ENCODE results near the gene MACF1.
"Not testable (repeated sequence)": the region's sequence is repeated elsewhere in the genome, so short reads cannot be mapped to it uniquely, and the experiment has no call there.

Gene MACF1

DNA sequence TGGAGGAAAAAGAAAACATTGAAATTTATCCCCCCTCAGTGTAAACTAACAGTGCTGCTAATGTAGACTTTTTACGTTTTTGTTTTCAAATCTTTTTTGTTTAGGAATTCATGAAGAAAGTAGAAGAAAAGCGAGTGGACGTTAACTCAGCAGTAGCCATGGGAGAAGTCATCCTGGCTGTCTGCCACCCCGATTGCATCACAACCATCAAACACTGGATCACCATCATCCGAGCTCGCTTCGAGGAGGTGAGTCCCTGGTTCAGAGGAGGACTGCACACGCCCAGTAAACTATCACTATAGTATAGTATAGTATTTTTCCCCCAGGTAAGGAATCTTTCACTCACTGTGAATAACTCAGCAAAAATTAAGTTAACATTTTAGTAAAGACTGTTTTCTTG, 249.1 kb downstream of the MACF1 start:
- TF ChIP-seq, protein P1, sequence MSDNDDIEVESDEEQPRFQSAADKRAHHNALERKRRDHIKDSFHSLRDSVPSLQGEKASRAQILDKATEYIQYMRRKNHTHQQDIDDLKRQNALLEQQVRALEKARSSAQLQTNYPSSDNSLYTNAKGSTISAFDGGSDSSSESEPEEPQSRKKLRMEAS (IDR thresholded peaks at IDR 0.05; ENCODE audit: low read depth, low read length): no peak
- TF ChIP-seq, protein P2, sequence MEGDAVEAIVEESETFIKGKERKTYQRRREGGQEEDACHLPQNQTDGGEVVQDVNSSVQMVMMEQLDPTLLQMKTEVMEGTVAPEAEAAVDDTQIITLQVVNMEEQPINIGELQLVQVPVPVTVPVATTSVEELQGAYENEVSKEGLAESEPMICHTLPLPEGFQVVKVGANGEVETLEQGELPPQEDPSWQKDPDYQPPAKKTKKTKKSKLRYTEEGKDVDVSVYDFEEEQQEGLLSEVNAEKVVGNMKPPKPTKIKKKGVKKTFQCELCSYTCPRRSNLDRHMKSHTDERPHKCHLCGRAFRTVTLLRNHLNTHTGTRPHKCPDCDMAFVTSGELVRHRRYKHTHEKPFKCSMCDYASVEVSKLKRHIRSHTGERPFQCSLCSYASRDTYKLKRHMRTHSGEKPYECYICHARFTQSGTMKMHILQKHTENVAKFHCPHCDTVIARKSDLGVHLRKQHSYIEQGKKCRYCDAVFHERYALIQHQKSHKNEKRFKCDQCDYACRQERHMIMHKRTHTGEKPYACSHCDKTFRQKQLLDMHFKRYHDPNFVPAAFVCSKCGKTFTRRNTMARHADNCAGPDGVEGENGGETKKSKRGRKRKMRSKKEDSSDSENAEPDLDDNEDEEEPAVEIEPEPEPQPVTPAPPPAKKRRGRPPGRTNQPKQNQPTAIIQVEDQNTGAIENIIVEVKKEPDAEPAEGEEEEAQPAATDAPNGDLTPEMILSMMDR (IDR thresholded peaks at IDR 0.05; ENCODE audit: low read depth, low read length): no peak
- TF ChIP-seq MYC (IDR thresholded peaks at IDR 0.05; ENCODE audit: low read depth, low read length): no peak
- TF ChIP-seq POLR2A (IDR thresholded peaks at IDR 0.05; ENCODE audit: extremely low read depth, insufficient read length): no peak
- no peak overlapping the region for H3K4me3 ChIP-seq (ENCODE audit: low read depth, low read length)
- DNase-seq (ENCODE audit: low read depth): no peak

DNA sequence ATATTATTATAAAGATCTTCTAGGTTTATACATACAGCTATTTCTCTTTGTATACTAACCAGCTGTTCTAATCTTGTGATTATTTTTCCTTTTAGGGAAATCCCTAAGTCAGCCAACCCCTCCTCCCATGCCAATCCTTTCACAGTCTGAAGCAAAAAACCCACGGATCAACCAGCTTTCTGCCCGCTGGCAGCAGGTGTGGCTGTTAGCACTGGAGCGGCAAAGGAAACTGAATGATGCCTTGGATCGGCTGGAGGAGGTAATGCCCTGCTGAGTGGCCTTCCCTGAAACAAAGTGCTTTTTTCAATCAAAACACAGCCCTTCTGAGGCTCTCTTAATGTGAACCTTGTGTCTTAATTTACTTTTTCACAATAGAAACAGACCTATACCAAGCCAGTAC, 254.5 kb downstream of the MACF1 start:
- no peak for DNase-seq (ENCODE audit: low read depth)
- TF ChIP-seq MYC (IDR thresholded peaks at IDR 0.05; ENCODE audit: low read depth, low read length) (no peak), POLR2A (IDR thresholded peaks at IDR 0.05; ENCODE audit: extremely low read depth, insufficient read length) (no peak)
- TF ChIP-seq, protein P1 (IDR thresholded peaks at IDR 0.05; ENCODE audit: low read depth, low read length): no peak
- TF ChIP-seq, protein P2 (IDR thresholded peaks at IDR 0.05; ENCODE audit: low read depth, low read length): no peak
- H3K4me3 ChIP-seq (ENCODE audit: low read depth, low read length): no peak overlapping the region

DNA sequence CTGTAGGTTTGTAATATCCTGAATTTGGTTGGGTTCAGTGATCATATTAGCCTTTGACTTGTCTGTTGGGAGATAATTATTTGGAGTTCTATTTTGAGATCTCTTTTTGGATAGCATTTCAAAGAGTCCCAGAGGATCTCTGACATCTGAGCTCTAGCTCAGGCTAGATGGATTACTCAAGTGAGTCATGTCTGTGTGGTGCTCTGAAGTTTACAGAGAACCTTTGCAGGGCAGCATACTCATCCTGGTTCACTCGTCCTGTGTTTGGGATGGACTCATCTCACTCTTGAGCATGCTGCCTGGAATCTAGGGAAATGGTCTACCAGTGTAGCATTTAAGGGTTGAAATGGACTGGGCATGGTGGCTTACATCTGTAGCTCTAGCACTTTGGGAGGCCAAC, 257.6 kb downstream of the MACF1 start:
- TF ChIP-seq MYC (IDR thresholded peaks at IDR 0.05; ENCODE audit: low read depth, low read length) (no peak), POLR2A (IDR thresholded peaks at IDR 0.05; ENCODE audit: extremely low read depth, insufficient read length) (no peak)
- TF ChIP-seq, protein P2 (IDR thresholded peaks at IDR 0.05; ENCODE audit: low read depth, low read length): no peak
- TF ChIP-seq, protein P1 (IDR thresholded peaks at IDR 0.05; ENCODE audit: low read depth, low read length): no peak
- no peak for DNase-seq (ENCODE audit: low read depth)
- no peak overlapping the region for H3K4me3 ChIP-seq (ENCODE audit: low read depth, low read length)

DNA sequence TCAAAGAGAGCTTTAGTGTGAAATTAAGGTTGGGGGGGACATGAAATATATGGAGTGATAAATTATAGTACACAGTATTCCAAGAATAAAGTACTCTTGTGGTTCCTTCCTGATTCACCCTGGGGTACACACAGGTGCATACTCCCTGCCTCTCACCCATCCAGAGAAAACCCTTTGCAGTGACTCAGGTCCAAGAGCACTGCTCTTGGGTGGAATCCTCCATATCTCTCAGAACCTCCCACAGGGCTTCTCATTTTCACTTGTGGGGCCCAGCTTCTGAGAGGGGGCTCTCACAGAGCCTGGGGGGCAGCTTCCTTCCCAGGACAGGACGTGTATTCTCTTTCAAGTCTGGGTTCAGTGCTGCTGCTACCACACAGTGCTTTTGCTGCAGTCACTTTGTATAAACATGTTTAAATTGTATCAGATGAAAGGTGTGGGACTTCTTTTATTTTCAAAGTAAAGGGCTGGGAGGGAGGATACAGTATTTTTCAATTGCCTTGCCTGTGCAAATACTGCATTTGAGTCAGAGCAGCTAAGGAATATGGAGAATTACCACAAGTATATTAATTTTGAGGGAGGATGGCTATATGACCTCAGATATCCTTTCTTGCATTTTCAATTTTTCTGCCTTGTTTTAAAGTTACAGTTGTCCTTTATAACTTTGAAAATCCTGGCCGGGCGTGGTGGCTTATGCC, 262.1 kb downstream of the MACF1 start:
- H3K4me3 ChIP-seq (ENCODE audit: low read depth, low read length): no peak overlapping the region
- no peak for DNase-seq (ENCODE audit: low read depth)
- TF ChIP-seq POLR2A (IDR thresholded peaks at IDR 0.05; ENCODE audit: extremely low read depth, insufficient read length) (no peak), MYC (IDR thresholded peaks at IDR 0.05; ENCODE audit: low read depth, low read length) (no peak)

DNA sequence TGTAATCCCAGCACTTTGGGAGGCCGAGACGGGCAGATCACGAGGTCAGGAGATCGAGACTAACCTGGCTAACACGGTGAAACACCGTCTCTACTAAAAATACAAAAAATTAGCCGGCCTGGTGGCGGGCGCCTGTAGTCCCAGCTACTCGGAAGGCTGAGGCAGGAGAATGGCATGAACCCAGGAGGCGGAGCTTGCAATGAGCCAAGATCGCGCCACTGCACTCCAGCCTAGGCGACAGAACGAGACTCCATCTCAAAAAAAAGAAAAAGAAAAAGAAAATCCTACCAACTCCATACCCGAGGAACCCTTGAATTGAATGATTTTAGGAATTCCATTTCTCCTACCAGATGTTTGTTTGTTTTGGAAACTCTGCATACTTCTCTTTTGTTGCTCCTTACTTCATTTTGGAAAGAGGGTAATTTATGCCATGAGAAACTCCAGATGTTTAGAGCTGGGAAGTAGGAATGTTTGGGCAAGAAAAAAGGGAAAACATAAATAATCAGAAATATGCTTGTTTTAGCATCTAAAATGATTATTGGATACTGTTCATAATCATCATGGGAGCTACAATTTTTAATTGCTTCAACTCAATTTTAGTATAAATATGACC, 262.7 kb downstream of the MACF1 start:
- not testable (repeated sequence) for H3K4me3 ChIP-seq (ENCODE audit: low read depth, low read length); DNase-seq (ENCODE audit: low read depth)

DNA sequence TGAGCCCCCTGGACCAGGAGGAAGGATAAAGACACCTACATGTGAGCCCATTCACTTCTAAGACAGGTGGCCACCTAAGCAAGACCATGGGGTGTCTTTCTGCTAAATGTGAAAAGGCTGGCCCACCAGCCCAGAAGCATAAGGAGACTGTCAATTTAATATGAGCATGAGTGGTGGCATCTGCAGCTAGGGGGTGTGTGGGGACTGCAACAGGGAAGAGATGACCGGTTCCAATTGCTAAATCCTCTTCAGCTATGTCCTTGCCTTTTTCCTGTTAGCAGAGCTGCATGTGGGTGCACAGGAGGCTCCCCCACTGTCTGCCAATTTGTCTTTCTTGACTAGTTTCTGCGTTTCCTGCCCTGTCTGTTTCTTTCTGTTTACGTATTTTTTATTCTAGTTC, 264.7 kb downstream of the MACF1 start:
- no peak for TF ChIP-seq MYC (IDR thresholded peaks at IDR 0.05; ENCODE audit: low read depth, low read length)
- TF ChIP-seq, protein P2 (IDR thresholded peaks at IDR 0.05; ENCODE audit: low read depth, low read length): peak; percentile 2
- no peak overlapping the region for H3K4me3 ChIP-seq (ENCODE audit: low read depth, low read length)
- no peak for DNase-seq (ENCODE audit: low read depth)

DNA sequence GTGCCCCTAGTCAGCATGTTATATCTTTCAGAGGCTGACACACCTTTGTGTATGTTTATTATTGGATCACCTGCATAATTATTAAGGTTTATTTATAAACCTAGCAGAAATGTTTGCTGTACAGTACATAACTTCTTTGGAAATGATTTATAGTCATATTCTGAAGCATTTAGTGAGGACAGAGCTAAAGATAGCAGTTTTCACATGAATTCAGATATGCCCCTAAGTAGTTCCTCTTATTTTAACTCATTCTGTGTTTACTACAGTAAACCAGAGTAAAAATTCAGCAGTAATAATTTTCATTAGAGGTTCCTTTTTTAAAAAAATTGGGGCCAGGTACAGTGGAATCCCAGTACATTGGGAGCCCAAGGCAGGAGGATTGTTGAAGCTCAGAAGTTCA, 265.5 kb downstream of the MACF1 start:
- DNase-seq (ENCODE audit: low read depth): no peak
- no peak overlapping the region for H3K4me3 ChIP-seq (ENCODE audit: low read depth, low read length)
- TF ChIP-seq MYC (IDR thresholded peaks at IDR 0.05; ENCODE audit: low read depth, low read length): no peak
- TF ChIP-seq, protein P2 (IDR thresholded peaks at IDR 0.05; ENCODE audit: low read depth, low read length): no peak
- no peak for TF ChIP-seq POLR2A (IDR thresholded peaks at IDR 0.05; ENCODE audit: extremely low read depth, insufficient read length)
- TF ChIP-seq, protein P1 (IDR thresholded peaks at IDR 0.05; ENCODE audit: low read depth, low read length): no peak

All from NB4 (cell line).